Prostate gland (tissue), 2 donors: ENCODE results near the gene CDH13. TPM values are rescaled to one million over a fixed set of nuclear protein-coding genes. Genes with fewer than 3 reads are reported as not detected.

ENCODE experiments used
- DNase-seq: peaks from one replicate; pipeline ENCODE4 v3.0.0-alpha.2; 2019; ENCODE audit warnings: low spot score
- H3K27ac ChIP-seq, 2 donors: fragments of 200-600 bp; sonication (generic); 2 replicates each; pipeline ENCODE4 v1.5.1; 2017 to 2019
- H3K27me3 ChIP-seq: fragments of 200-600 bp; sonication (generic); replicated peaks from 2 replicates; pipeline ENCODE4 v1.5.1; 2019; ENCODE audit not compliant: insufficient read depth
- H3K36me3 ChIP-seq, 2 donors: fragments of 200-600 bp; sonication (generic); 1 replicate in 1 of 2; 2 replicates in 1 of 2; pipeline versions ENCODE4 v1.5.1 to v1.8.1; 2017 to 2019
- H3K4me1 ChIP-seq: fragments of 200-600 bp; sonication (generic); replicated peaks from 2 replicates; pipeline ENCODE4 v1.5.1; 2019
- H3K4me3 ChIP-seq, 2 donors: fragments of 200-600 bp; sonication (generic); 2 replicates each; pipeline ENCODE4 v1.5.1; 2017 to 2019
- H3K9me3 ChIP-seq: fragments of 200-600 bp; sonication (generic); 2 replicates; pipeline ENCODE4 v1.5.1; 2017
- POLR2A ChIP-seq: fragments of 450-650 bp; IDR thresholded peaks from one replicate; pipeline ENCODE4 v1.6.1; 2016; ENCODE audit warnings: antibody characterized with exemption, mild to moderate bottlenecking
- POLR2AphosphoS5 ChIP-seq: sonication (generic); formaldehyde crosslinking; IDR thresholded peaks from one replicate; pipeline ENCODE4 v1.6.1; 2017; ENCODE audit warnings: antibody characterized with exemption
- WGBS: methylation state at CpG from one replicate; pipeline ENCODE4 v1.1.5; 2018; 5-methylcytosine and 5-hydroxymethylcytosine counted together
- intact Hi-C: fragments of 100-400 bp; cut with DNase I; formaldehyde crosslinking; loops from one replicate; pipeline ENCODE4 v1.14.2; 2022
- total RNA-seq, 2 donors: library from RNA; depleted of rRNA; stranded (reverse); fragments of >200 nt; gene quantifications; one replicate each; pipeline ENCODE4 v1.1.0, GENCODE V29; 2016
- TF ChIP-seq, protein P1 (sequence below), 4 experiments: fragments of 200-600 bp in 2 of 4; fragments of 450-650 bp in 2 of 4; sonication (generic) in 2 of 4; IDR thresholded peaks; 1 replicate in 3 of 4; 2 replicates in 1 of 4; pipeline ENCODE4 v1.5.1; 2016 to 2019; ENCODE audit warnings: antibody characterized with exemption in 4 of 4, mild to moderate bottlenecking in 2 of 4, moderate library complexity in 2 of 4

CDH13 gene
- total RNA-seq, 2 donors from 2014 or later = 20.6 to 23.0 TPM

- H3K4me1 ChIP-seq = no peaks in the 10 kb centered on the region
- H3K27ac ChIP-seq = no peak overlapping the region
- intact Hi-C loops = no loop called here
- no peak for DNase-seq
- no peaks in the 10 kb centered on the region for H3K27me3 ChIP-seq
- 85% methylated on average over 9 of the region's 9 CpGs for WGBS
- TF ChIP-seq POLR2AphosphoS5 (no peak), POLR2A (no peak)
- TF ChIP-seq, protein P1, sequence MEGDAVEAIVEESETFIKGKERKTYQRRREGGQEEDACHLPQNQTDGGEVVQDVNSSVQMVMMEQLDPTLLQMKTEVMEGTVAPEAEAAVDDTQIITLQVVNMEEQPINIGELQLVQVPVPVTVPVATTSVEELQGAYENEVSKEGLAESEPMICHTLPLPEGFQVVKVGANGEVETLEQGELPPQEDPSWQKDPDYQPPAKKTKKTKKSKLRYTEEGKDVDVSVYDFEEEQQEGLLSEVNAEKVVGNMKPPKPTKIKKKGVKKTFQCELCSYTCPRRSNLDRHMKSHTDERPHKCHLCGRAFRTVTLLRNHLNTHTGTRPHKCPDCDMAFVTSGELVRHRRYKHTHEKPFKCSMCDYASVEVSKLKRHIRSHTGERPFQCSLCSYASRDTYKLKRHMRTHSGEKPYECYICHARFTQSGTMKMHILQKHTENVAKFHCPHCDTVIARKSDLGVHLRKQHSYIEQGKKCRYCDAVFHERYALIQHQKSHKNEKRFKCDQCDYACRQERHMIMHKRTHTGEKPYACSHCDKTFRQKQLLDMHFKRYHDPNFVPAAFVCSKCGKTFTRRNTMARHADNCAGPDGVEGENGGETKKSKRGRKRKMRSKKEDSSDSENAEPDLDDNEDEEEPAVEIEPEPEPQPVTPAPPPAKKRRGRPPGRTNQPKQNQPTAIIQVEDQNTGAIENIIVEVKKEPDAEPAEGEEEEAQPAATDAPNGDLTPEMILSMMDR (IDR thresholded peaks at IDR 0.05) = no peak
- no peaks in the 10 kb centered on the region for H3K9me3 ChIP-seq
- H3K36me3 ChIP-seq = no peaks in the 10 kb centered on the region
- H3K4me3 ChIP-seq = no peak overlapping the region
Observed at GRCh38 chr16:83279251-83279650, 652.5 kb downstream of the CDH13 start.

DNA sequence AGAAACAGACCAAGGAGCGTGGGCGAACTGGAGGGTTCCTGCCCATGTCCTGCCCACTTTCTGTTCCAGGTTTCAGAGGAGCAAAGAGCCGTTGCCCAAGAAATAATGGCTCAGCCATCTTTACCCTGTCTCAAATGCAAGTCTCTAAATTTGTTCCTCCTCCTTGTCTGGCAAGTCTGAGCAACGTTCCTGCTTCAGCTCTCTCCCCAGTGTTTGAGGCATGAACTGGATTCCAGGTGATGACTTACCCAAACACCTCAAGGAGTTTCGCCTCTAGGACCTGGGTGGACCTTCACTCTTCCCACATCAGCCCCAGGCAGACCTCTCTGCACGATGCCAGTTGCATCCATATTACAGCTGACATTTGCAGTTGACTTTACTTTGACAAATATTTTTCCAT is 659.2 kb downstream of the CDH13 start:
- Histone ChIP-seq H3K27me3 (no peaks in the 10 kb centered on the region), H3K4me1 (no peaks in the 10 kb centered on the region), H3K36me3 (no peaks in the 10 kb centered on the region), H3K4me3 (no peak overlapping the region), H3K9me3 (no peaks in the 10 kb centered on the region), H3K27ac (no peak overlapping the region)
- intact Hi-C loops = no loop called here
- TF ChIP-seq POLR2A (no peak), POLR2AphosphoS5 (no peak)
- TF ChIP-seq, protein P1 (IDR thresholded peaks at IDR 0.05) = no peak
- DNase-seq = no peak
- 69% methylated on average over 6 of the region's 6 CpGs for WGBS

DNA sequence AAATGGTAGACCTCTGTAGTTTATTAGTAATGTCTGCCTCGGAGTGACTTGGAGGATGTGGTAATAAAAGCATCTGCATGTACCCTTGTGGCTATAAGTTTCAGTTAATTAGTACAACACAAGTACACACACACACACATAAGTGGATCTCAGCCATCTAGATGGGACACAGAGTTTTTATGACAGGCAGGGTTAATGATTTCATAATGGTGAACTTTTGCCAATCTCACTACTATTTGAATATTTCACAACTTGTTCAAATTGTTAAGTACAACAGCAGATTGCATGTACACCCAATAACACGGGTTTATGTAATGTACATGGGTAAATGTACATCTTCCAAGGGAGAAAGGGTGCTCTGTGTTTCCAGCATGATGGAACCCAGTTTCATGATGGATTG is 669.7 kb downstream of the CDH13 start:
- TF ChIP-seq, protein P1 (IDR thresholded peaks at IDR 0.05) = no peak
- TF ChIP-seq POLR2AphosphoS5 = no peak
- no peak for TF ChIP-seq POLR2A
- Histone ChIP-seq H3K36me3 (no peaks in the 10 kb centered on the region), H3K9me3 (no peaks in the 10 kb centered on the region), H3K4me3 (no peak overlapping the region), H3K27ac (no peak overlapping the region), H3K4me1 (no peaks in the 10 kb centered on the region), H3K27me3 (no peaks in the 10 kb centered on the region)
- no peak for DNase-seq
- intact Hi-C loops = no loop called here
- WGBS = 75% methylated on average over 2 of the region's 2 CpGs

DNA sequence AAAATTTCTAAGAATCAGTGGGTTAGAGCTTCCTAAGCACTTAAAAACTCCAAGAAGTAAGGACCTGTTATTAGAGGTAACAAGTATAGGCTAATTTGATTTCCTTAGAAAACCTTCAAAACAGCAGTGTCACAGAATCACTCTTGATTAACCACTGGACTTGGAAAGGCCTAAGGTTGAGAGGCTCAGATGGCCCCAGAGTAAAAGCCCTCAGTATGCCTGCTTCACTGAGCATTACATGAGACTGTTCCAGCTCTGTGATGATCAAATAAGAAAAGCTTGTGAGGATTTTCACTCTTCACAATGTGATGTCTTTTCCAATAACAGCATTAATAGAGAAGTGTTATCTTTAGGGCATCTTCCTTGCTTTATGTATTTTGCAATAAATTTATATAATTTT is 671.8 kb downstream of the CDH13 start:
- intact Hi-C loops = no loop called here
- Histone ChIP-seq H3K4me1 (no peaks in the 10 kb centered on the region), H3K27me3 (no peaks in the 10 kb centered on the region), H3K27ac (no peak overlapping the region), H3K4me3 (no peak overlapping the region), H3K36me3 (no peaks in the 10 kb centered on the region), H3K9me3 (no peaks in the 10 kb centered on the region)
- no peak for TF ChIP-seq POLR2A
- TF ChIP-seq POLR2AphosphoS5 = no peak
- TF ChIP-seq, protein P1 (IDR thresholded peaks at IDR 0.05) = no peak
- DNase-seq = no peak

GRCh38 chr16:83300326-83300725 is 673.6 kb downstream of the CDH13 start:
- Histone ChIP-seq H3K4me3 (no peak overlapping the region), H3K27me3 (no peaks in the 10 kb centered on the region), H3K4me1 (no peaks in the 10 kb centered on the region), H3K27ac (no peak overlapping the region), H3K9me3 (no peaks in the 10 kb centered on the region), H3K36me3 (no peaks in the 10 kb centered on the region)
- peak; percentile 14 for DNase-seq
- intact Hi-C loops = no loop called here
- TF ChIP-seq POLR2AphosphoS5 (peak; percentile 67), POLR2A (no peak)
- 18% methylated on average over 3 of the region's 3 CpGs for whole genome bisulfite sequencing
